ENCODE data around the gene KSR1. TPM values are rescaled to one million over a fixed set of nuclear protein-coding genes. Genes with fewer than 3 reads are reported as not detected.

Gene KSR1
- total and polyA plus RNA-seq, 2 of the 8 experiments (the other 6 are each of a cell fraction or from before 2014, with no cell fraction given), result 14.1 to 34.7 TPM

DNA sequence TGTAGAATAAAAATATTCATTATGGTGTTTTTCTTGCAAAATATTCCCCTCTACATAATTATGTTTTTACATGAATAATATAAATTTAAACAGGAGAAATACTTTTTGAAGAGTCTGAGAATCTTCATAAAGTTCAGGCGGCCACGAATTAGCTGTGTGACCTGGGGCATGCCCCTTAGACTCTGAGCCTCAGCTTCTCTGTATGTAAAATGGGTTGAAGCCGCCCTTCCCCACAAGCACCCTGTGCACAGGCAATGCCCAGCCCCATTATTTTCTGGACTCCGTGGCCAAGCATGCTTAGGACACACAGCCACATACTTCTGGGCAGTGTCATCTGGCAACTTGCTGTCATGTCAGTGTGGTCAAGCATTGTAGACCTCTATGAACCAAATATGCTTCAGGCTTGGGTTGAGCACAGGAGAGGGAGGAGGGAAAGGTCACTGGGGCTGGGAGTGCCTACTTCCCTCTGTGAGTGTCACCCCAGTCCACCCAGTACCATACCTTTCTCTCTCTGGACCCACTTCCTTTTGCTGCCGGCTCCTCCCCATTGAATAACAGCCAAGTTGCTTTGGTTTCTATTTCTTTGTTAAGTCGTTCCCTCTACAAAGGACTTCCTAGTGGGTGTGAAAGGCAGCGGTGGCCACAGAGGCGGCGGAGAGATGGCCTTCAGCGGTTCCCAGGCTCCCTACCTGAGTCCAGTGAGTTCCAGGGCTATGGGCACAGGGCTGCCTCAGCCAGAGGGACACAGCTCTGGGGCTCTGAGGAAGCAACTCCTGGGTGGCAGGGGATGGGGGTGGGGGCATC is 174.6 kb downstream of the KSR1 start, which contains the start of gene LGALS9 (continued):
- no peak for TF ChIP-seq TAF7 (optimal IDR thresholded peaks at IDR 0.05; ENCODE audit: borderline replicate concordance, low read depth, low read length)

Data from H1 (cell line).